GM18505 (cell line): ENCODE data around the gene RAPGEF6.
"Not testable (repeated sequence)": the region's sequence is repeated elsewhere in the genome, so short reads cannot be mapped to it uniquely, and the experiment has no call there.

Experiments
- ATAC-seq: cut with Tn5 transposase; IDR thresholded peaks from one replicate; pipeline ENCODE4 v1.9.1; 2021; ENCODE audit not compliant: unreplicated experiment
- POLR2A ChIP-seq: IDR thresholded peaks from 4 replicates; pipeline ENCODE4 v1.6.1; 2011; ENCODE audit warnings: borderline replicate concordance; ENCODE audit not compliant: insufficient read depth, insufficient read length; ENCODE audit errors: extremely low read depth

RAPGEF6 gene

GRCh38 chr5:131608597-131608996, 26.4 kb downstream of the RAPGEF6 start:
- TF ChIP-seq POLR2A, result no peak
- no peak for ATAC-seq

- no peak for ATAC-seq
- no peak for TF ChIP-seq POLR2A
Observed at GRCh38 chr5:131607903-131608540, 27.0 kb downstream of the RAPGEF6 start.

GRCh38 chr5:131607418-131607817, 27.6 kb downstream of the RAPGEF6 start:
- no peak for ATAC-seq
- TF ChIP-seq POLR2A, result no peak

DNA sequence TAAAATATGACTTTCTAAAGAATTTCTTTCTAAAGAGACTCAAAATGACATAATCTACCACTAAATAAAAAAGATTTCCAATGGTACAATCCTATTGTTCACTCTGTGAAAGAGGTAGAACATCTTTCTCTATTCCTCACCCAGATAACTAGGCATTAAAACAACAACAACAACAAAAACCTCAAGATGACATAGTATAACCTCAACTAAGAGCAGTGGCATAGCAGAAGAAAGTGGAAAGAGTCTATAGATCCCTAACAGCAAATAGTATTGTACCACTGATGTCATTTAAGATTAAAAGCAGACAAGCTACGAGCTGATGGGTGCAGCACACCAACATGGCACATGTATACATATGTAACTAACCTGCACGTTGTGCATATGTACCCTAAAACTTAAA, 29.9 kb downstream of the RAPGEF6 start:
- no peak for ATAC-seq
- TF ChIP-seq POLR2A, result no peak

- ATAC-seq, result no peak
- no peak for TF ChIP-seq POLR2A
Observed at GRCh38 chr5:131595088-131596033, 39.7 kb downstream of the RAPGEF6 start.

- no peak for TF ChIP-seq POLR2A
- no peak for ATAC-seq
Observed at GRCh38 chr5:131593921-131594320, 41.1 kb downstream of the RAPGEF6 start.

GRCh38 chr5:131593436-131593835, 41.6 kb downstream of the RAPGEF6 start:
- ATAC-seq, result not testable (repeated sequence)

- no peak for TF ChIP-seq POLR2A
- ATAC-seq, result no peak
Observed at GRCh38 chr5:131589510-131590348, 45.3 kb downstream of the RAPGEF6 start.

GRCh38 chr5:131587541-131587940, 47.5 kb downstream of the RAPGEF6 start:
- no peak for TF ChIP-seq POLR2A
- no peak for ATAC-seq

DNA sequence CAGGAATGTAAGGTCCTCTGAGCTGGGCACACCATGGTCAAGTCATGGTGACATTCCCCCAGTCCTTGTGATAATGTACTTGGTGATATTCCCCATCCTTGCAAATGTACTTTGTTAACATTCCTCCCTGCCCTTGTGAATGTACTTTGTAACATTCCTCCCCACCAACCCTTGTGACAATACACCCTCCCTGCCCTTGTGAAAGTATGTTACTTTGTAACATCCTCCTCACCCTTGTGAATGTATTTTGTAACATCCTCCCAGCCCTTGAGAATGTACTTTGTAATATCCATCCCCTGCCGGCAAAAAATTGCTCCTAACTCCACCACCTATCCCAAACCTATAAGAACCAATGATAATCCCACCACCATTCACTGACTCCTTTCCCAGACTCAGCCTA, 53.3 kb downstream of the RAPGEF6 start:
- ATAC-seq, result no peak
- TF ChIP-seq POLR2A, result no peak

GRCh38 chr5:131579917-131580671, 54.9 kb downstream of the RAPGEF6 start:
- no peak for ATAC-seq
- no peak for TF ChIP-seq POLR2A

DNA sequence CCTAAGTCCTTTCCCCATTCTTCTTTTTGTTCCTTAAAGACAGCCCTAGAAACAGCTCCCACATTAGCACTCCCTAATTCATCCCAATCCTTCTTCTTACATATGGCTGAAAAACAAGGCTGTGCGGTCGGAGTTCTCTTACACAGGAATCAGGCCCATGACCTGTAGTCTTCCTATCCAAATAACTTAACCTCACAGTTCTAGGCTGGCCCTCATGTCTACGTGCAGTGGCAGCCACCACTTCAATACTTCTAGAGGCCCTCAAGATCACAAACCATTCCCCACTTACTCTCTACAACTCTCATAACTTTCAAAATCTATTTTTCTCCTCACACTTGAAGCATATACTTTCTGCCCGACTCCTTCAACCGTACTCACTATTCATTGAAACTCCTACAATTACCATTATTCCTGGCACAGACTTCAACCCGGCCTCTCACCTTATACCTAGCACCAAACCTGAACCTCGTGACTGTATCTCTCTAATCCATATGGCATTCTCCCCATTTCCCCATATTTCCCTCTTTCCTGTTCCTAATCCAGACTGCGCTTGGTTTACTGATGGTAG, 59.3 kb downstream of the RAPGEF6 start:
- no peak for ATAC-seq
- no peak for TF ChIP-seq POLR2A
